ENCODE measurements around the gene SLC39A13. TPM values are rescaled to one million over a fixed set of nuclear protein-coding genes. Genes with fewer than 3 reads are reported as not detected.

The SLC39A13 gene
- total and polyA plus RNA-seq, 2 of the 13 experiments (the other 11 are each of a cell fraction or from before 2014, with no cell fraction given): 15.3 to 30.5 TPM

- no peak overlapping the region for H3K9ac ChIP-seq (ENCODE audit: insufficient read depth, low read depth, low read length)
- peak; percentile 44 for ATAC-seq
- DNase-seq (ENCODE audit: low spot score): no peak
- H4K20me1 ChIP-seq (ENCODE audit: insufficient read depth, low read length): no peaks in the 10 kb centered on the region
- CTCF ChIA-PET (ENCODE audit: low intra/inter-chr PET ratio, low total read pairs): no interaction called here
- BruUV-seq (replicated peaks): no TSS peak
- no peak overlapping the region for H3K27ac ChIP-seq (ENCODE audit: extremely low read length, insufficient read depth, low read length)
- H3K4me1 ChIP-seq (ENCODE audit: insufficient read depth, low read length): peaks cover 22% of the 10 kb centered on the region
- no peaks in the 10 kb centered on the region for H3K9me3 ChIP-seq (ENCODE audit: low read length)
- 88% methylated on average over 3 of the region's 12 CpGs for WGBS (ENCODE audit: low lambda C conversion rate)
- H3K4me3 ChIP-seq (replicated peaks in 1 of 3; ENCODE audit: insufficient read depth in 1 of 3, low read depth in 2 of 3, low read length in 3 of 3): no peak overlapping the region
- H3K36me3 ChIP-seq (replicated peaks in 1 of 2; ENCODE audit: control insufficient read depth in 1 of 2, insufficient read depth in 2 of 2, low read length in 2 of 2): peaks cover 0 to 8% of the 10 kb centered on the region in 2 experiments; a peak in 3 of 5 replicates
- no peak overlapping the region for H2AFZ ChIP-seq (ENCODE audit: low read length)
- no peak overlapping the region for H3K4me2 ChIP-seq (ENCODE audit: low read depth, low read length)
- intact Hi-C loops (cut with micrococcal nuclease; ENCODE audit: unreplicated experiment): no loop called here
- in situ Hi-C loops (cut with HindIII; ENCODE audit: extremely low pct_ligation_motif_present, low pct_unique_long_range_greater_than_20kb): no loop called here
- POLR2A ChIA-PET: interaction anchor here (0.9 to 4.9 kb wide), 4 partner anchors 15 to 227 kb away, joined by 3 to 33 read pairs (median 7); partner anchors contain the start of genes PSMC3 and PTPMT1
- peaks cover 9% of the 10 kb centered on the region for H3K79me2 ChIP-seq (ENCODE audit: insufficient read depth, low read length)
- no peaks in the 10 kb centered on the region; a peak in 1 of 5 replicates for H3K27me3 ChIP-seq (ENCODE audit: control insufficient read depth in 1 of 2, insufficient read depth in 2 of 2, low read length in 2 of 2)
- FAIRE-seq: peak; percentile 21
- TF ChIP-seq, protein P1, sequence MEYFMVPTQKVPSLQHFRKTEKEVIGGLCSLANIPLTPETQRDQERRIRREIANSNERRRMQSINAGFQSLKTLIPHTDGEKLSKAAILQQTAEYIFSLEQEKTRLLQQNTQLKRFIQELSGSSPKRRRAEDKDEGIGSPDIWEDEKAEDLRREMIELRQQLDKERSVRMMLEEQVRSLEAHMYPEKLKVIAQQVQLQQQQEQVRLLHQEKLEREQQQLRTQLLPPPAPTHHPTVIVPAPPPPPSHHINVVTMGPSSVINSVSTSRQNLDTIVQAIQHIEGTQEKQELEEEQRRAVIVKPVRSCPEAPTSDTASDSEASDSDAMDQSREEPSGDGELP (IDR thresholded peaks at IDR 0.05; ENCODE audit: borderline replicate concordance, low read depth): peak; percentile 76; the same call in 1 of the 2 replicates
- TF ChIP-seq RAD21 (CRISPR knock-in tag; IDR thresholded peaks at IDR 0.05): peak; percentile 42; the same call in 1 of the 2 replicates
- TF ChIP-seq ZFP1 (CRISPR knock-in tag; IDR thresholded peaks at IDR 0.05): no peak
- TF ChIP-seq UBTF (CRISPR knock-in tag; IDR thresholded peaks at IDR 0.05): no peak
- peak; percentile 44; the same call in 1 of the 2 replicates for TF ChIP-seq RBFOX2 (IDR thresholded peaks at IDR 0.05; ENCODE audit: low read depth, low read length)
- TF ChIP-seq ZBTB33 (CRISPR knock-in tag; IDR thresholded peaks at IDR 0.05): 0 out of 2 replicates have a peak, but pooled peaks have one; percentile 29
- TF ChIP-seq ZKSCAN8 (CRISPR knock-in tag; IDR thresholded peaks at IDR 0.05; ENCODE audit: borderline replicate concordance): no peak
- TF ChIP-seq SAP130 (CRISPR knock-in tag; IDR thresholded peaks at IDR 0.05; ENCODE audit: low read depth): 0 out of 2 replicates have a peak, but pooled peaks have one; percentile 17
- TF ChIP-seq, protein P2, sequence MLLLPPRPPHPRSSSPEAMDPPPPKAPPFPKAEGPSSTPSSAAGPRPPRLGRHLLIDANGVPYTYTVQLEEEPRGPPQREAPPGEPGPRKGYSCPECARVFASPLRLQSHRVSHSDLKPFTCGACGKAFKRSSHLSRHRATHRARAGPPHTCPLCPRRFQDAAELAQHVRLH (CRISPR knock-in tag; IDR thresholded peaks at IDR 0.05; ENCODE audit: borderline replicate concordance, low read depth): 0 out of 2 replicates have a peak, but pooled peaks have one; percentile 39
- TF ChIP-seq, protein P3, sequence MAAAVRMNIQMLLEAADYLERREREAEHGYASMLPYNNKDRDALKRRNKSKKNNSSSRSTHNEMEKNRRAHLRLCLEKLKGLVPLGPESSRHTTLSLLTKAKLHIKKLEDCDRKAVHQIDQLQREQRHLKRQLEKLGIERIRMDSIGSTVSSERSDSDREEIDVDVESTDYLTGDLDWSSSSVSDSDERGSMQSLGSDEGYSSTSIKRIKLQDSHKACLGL (CRISPR knock-in tag; IDR thresholded peaks at IDR 0.05): peak; percentile 40; the same call in 1 of the 2 replicates
- TF ChIP-seq, protein P4, sequence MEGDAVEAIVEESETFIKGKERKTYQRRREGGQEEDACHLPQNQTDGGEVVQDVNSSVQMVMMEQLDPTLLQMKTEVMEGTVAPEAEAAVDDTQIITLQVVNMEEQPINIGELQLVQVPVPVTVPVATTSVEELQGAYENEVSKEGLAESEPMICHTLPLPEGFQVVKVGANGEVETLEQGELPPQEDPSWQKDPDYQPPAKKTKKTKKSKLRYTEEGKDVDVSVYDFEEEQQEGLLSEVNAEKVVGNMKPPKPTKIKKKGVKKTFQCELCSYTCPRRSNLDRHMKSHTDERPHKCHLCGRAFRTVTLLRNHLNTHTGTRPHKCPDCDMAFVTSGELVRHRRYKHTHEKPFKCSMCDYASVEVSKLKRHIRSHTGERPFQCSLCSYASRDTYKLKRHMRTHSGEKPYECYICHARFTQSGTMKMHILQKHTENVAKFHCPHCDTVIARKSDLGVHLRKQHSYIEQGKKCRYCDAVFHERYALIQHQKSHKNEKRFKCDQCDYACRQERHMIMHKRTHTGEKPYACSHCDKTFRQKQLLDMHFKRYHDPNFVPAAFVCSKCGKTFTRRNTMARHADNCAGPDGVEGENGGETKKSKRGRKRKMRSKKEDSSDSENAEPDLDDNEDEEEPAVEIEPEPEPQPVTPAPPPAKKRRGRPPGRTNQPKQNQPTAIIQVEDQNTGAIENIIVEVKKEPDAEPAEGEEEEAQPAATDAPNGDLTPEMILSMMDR (CRISPR knock-in tag; IDR thresholded peaks at IDR 0.05): peak; percentile 88
- TF ChIP-seq YY1 (IDR thresholded peaks at IDR 0.05; ENCODE audit: insufficient read depth, insufficient replicate concordance, low read depth, low read length): peak; percentile 26
Observed at GRCh38 chr11:47411884-47412746, 3.7 kb downstream of the SLC39A13 start.
